ENCODE results near the gene TIFAB. TPM values are rescaled to one million over a fixed set of nuclear protein-coding genes. Genes with fewer than 3 reads are reported as not detected.

The TIFAB gene
- polyA plus RNA-seq, 1 of the 3 experiments (the other 2 are of a cell fraction) = not detected

DNA sequence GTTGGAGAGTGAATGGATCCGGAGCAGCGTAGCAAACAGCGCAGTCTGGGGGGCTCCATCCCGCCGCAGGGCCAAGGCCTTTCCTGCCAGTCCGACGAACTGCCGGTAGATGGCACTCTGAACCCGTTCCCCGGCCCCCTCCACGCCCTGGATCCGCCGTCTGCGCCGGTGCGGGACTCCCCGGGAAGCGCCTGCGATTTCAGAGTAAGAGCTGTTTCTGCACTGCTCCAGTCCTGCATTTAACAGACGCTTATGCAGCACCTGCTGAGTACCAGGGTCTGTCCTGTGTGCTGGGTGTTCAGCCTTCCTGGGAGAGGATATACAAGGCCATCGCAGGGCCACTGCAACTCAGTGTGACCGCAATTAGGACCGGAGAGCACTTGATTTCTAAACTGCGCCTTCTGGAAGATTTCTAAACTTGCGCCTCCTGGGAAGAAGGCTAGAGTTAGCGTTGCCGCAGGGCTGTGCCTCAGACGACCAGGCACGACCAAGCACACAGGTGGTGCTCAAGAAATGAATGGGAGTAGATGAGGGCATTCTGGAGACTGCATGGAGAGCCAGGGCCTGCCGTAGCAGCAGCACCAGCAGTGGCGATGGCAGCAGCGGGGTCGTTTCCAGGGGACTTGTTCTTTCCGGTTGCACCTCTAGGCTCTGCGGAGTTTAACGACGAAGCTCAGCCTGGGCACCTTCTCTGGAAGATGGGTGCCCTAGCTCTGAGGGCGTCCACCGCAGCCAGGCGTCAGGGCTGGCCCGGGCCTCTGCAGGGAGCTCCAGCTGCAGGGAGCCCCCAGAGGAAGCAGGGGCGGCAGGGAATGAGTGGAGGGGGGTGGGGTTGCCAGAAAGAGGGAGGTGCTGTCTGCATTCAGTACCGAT is 14.3 kb upstream of the TIFAB start (continued):
- TF ChIP-seq, protein P1, sequence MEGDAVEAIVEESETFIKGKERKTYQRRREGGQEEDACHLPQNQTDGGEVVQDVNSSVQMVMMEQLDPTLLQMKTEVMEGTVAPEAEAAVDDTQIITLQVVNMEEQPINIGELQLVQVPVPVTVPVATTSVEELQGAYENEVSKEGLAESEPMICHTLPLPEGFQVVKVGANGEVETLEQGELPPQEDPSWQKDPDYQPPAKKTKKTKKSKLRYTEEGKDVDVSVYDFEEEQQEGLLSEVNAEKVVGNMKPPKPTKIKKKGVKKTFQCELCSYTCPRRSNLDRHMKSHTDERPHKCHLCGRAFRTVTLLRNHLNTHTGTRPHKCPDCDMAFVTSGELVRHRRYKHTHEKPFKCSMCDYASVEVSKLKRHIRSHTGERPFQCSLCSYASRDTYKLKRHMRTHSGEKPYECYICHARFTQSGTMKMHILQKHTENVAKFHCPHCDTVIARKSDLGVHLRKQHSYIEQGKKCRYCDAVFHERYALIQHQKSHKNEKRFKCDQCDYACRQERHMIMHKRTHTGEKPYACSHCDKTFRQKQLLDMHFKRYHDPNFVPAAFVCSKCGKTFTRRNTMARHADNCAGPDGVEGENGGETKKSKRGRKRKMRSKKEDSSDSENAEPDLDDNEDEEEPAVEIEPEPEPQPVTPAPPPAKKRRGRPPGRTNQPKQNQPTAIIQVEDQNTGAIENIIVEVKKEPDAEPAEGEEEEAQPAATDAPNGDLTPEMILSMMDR (IDR thresholded peaks at IDR 0.05) = peak; percentile 89
- TF ChIP-seq RXRA (IDR thresholded peaks at IDR 0.05; ENCODE audit: borderline replicate concordance, low read depth) (no peak), NFIC (IDR thresholded peaks at IDR 0.05; ENCODE audit: borderline replicate concordance) (no peak), FOXM1 (IDR thresholded peaks at IDR 0.05; ENCODE audit: low read depth) (no peak), TAF1 (IDR thresholded peaks at IDR 0.05; ENCODE audit: borderline replicate concordance, low read depth, low read length) (no peak), GABPA (IDR thresholded peaks at IDR 0.05; ENCODE audit: low read depth) (no peak), EP300 (IDR thresholded peaks at IDR 0.05; ENCODE audit: borderline replicate concordance in 1 of 2, low read depth in 1 of 2, low read length in 1 of 2) (no peak)
- TF ChIP-seq, protein P2, sequence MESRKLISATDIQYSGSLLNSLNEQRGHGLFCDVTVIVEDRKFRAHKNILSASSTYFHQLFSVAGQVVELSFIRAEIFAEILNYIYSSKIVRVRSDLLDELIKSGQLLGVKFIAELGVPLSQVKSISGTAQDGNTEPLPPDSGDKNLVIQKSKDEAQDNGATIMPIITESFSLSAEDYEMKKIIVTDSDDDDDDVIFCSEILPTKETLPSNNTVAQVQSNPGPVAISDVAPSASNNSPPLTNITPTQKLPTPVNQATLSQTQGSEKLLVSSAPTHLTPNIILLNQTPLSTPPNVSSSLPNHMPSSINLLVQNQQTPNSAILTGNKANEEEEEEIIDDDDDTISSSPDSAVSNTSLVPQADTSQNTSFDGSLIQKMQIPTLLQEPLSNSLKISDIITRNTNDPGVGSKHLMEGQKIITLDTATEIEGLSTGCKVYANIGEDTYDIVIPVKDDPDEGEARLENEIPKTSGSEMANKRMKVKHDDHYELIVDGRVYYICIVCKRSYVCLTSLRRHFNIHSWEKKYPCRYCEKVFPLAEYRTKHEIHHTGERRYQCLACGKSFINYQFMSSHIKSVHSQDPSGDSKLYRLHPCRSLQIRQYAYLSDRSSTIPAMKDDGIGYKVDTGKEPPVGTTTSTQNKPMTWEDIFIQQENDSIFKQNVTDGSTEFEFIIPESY (IDR thresholded peaks at IDR 0.05; ENCODE audit: borderline replicate concordance, low read depth) = no peak

DNA sequence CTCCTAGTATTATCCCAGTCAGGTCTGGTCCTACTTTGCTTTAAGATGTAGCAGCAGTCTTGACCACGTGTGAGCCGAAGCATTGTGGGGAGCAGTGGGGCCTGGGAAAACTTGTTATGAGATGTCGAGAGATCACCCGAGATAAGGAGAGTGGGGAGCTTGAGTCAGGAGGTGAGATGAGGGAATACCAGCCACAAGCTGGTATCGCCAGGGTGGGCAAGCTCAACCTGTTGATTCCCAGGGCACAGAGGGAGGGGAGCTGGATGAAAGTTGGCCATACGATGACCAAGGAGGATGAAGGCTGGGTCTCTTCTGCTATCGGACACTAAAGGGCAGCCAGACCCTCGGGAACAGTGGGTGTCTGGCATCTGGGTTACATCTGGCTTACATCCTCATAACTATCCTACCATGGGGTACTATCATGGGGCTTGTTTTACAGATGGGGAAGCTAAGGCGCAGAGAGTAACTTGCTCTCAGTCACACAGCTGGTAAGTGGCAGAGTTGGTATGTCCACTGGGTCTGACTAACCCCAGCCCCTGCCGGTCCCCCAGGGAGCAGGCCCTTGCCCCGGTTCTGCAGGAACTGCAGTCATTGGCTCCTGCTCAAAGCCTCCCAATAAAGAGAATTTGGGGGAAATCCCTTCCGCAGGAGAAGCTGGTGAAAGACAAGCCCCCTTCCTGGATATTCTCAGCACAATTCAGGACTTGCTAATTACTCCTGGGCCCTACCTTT is 13.4 kb upstream of the TIFAB start:
- Histone ChIP-seq H3K9me2 (no peaks in the 10 kb centered on the region), H3K4me1 (ENCODE audit: control insufficient read depth in 1 of 2, insufficient read depth in 2 of 2, low read depth in 1 of 2, low read length in 1 of 2) (peaks cover 0 to 3% of the 10 kb centered on the region in 2 experiments; a peak in 1 of 4 replicates), H3K4me3 (ENCODE audit: low read depth in 2 of 2, low read length in 1 of 2) (peak overlapping the region in 1 of 2 experiments; percentile 50; a peak in 1 of 4 replicates), H3K9ac (no peak overlapping the region), H4K20me1 (ENCODE audit: insufficient read depth) (no peaks in the 10 kb centered on the region), H3K4me2 (0 out of 2 replicates have a peak overlapping the region, but pooled peaks have one; percentile 55), H3K27ac (ENCODE audit: low read depth in 2 of 2, low read length in 1 of 2) (no peak overlapping the region), H3K79me2 (ENCODE audit: insufficient read depth) (no peaks in the 10 kb centered on the region), H3K36me3 (replicated peaks in 1 of 2; ENCODE audit: control insufficient read depth in 1 of 2, insufficient read depth in 2 of 2, low read length in 1 of 2) (no peaks in the 10 kb centered on the region), H3K9me3 (no peaks in the 10 kb centered on the region), H3K27me3 (ENCODE audit: insufficient read depth) (peaks cover 60% of the 10 kb centered on the region), H3F3A (replicated peaks; ENCODE audit: insufficient read depth) (no peaks in the 10 kb centered on the region), H2AFZ (ENCODE audit: low read depth) (peak overlapping the region; percentile 67)
- ChIA-PET CTCF (interaction anchor here (0.6 to 18.5 kb wide), 56 partner anchors 9 to 747 kb away, joined by 3 to 791 read pairs (median 6); partner anchors contain the start of genes CXCL14, DCANP1, SLC25A48 and TIFAB), POLR2A (interaction anchor here (1.0 to 1.2 kb wide), 2 partner anchors 85 to 87 kb away, joined by 3 read pairs; no protein-coding TSS in a partner anchor)
- no peak for DNase-seq
- 27% methylated on average over 10 of the region's 12 CpGs for WGBS (ENCODE audit: low lambda C conversion rate)
- no peak for TF ChIP-seq RFX5 (IDR thresholded peaks at IDR 0.05; ENCODE audit: low read length)
- no peak for TF ChIP-seq NFIC (IDR thresholded peaks at IDR 0.05; ENCODE audit: borderline replicate concordance)
- TF ChIP-seq, protein P3, sequence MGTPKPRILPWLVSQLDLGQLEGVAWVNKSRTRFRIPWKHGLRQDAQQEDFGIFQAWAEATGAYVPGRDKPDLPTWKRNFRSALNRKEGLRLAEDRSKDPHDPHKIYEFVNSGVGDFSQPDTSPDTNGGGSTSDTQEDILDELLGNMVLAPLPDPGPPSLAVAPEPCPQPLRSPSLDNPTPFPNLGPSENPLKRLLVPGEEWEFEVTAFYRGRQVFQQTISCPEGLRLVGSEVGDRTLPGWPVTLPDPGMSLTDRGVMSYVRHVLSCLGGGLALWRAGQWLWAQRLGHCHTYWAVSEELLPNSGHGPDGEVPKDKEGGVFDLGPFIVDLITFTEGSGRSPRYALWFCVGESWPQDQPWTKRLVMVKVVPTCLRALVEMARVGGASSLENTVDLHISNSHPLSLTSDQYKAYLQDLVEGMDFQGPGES (IDR thresholded peaks at IDR 0.05; ENCODE audit: low read depth, low read length) = no peak
- no peak for TF ChIP-seq TCF12 (IDR thresholded peaks at IDR 0.05)
- no peak for TF ChIP-seq FOXJ3 (CRISPR knock-in tag; IDR thresholded peaks at IDR 0.05)
- TF ChIP-seq YY1 (IDR thresholded peaks at IDR 0.05; ENCODE audit: low read depth) = no peak
- TF ChIP-seq SIN3A (IDR thresholded peaks at IDR 0.05; ENCODE audit: borderline replicate concordance, low read depth, low read length) = no peak
- TF ChIP-seq GABPA (IDR thresholded peaks at IDR 0.05; ENCODE audit: low read depth) = no peak
- TF ChIP-seq NRF1 (IDR thresholded peaks at IDR 0.05; ENCODE audit: low read depth, low read length) = no peak
- TF ChIP-seq FOXM1 (IDR thresholded peaks at IDR 0.05; ENCODE audit: low read depth) = no peak
- no peak for TF ChIP-seq MXI1 (IDR thresholded peaks at IDR 0.05; ENCODE audit: low read depth, low read length)
- no peak for TF ChIP-seq FOSL2 (IDR thresholded peaks at IDR 0.05; ENCODE audit: borderline replicate concordance, low read depth)
- no peak for TF ChIP-seq RAD21 (IDR thresholded peaks at IDR 0.05; ENCODE audit: low read length)
- TF ChIP-seq RXRA (IDR thresholded peaks at IDR 0.05; ENCODE audit: borderline replicate concordance, low read depth) = no peak
- TF ChIP-seq, protein P4, sequence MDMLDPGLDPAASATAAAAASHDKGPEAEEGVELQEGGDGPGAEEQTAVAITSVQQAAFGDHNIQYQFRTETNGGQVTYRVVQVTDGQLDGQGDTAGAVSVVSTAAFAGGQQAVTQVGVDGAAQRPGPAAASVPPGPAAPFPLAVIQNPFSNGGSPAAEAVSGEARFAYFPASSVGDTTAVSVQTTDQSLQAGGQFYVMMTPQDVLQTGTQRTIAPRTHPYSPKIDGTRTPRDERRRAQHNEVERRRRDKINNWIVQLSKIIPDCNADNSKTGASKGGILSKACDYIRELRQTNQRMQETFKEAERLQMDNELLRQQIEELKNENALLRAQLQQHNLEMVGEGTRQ (IDR thresholded peaks at IDR 0.05; ENCODE audit: borderline replicate concordance, low read depth, low read length) = no peak
- TF ChIP-seq RCOR1 (IDR thresholded peaks at IDR 0.05; ENCODE audit: low read length) = no peak
